ENCODE results near the gene AMBP.

Gene AMBP

DNA sequence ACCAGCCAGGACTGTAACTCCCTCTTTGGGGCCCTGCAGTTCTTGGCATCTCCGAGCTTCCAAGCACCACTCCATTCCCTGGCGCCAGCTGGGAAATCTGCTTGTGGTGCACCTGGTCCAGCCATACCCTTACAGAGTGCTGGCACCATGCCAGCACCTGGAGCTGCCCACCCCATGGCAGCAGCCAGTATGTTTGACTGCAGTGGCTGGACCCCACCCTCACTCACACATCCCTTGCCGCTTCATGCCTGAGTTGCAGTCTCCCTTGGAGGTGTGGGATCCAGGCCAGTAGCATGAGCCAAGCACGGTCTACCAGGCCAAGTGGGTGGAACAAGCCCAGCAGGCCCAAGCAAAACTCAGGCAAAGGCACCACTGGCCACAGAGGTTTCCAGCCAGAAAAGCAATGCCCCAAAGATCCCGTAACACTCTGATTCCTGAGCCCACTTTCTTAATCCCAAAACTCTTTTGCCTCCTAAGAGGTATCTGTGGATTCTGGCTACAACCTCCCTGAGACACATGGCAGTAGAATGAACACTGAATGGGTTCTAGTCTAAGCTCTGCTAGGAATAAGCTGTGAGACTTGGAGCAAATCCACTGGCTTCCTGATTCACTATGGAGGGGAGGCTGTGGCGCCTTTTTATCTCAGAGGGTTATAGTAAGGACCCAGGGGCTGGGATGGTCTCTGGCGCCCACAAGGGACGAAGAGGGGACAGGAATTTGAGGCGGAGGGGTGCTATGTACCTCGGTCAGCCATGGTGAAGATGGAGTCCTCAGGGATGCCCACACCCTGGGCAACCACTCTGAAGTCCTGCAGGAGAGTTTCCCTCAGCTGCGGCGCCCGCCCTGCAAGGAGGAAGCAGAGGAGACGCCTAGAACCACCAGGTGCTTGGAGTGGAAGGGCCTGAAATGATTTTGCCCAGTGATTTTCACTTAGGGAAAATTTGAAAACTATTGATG is 5.6 kb downstream of the AMBP start:
- DNase-seq: no peak

GRCh38 chr9:114071197-114071795 is 6.8 kb downstream of the AMBP start:
- no peak for DNase-seq

- no peak for DNase-seq
These were observed 7.7 kb downstream of the AMBP start for GRCh38 chr9:114070188-114071103.

- no peak for DNase-seq
These were observed 8.5 kb downstream of the AMBP start for GRCh38 chr9:114069476-114070187.

DNA sequence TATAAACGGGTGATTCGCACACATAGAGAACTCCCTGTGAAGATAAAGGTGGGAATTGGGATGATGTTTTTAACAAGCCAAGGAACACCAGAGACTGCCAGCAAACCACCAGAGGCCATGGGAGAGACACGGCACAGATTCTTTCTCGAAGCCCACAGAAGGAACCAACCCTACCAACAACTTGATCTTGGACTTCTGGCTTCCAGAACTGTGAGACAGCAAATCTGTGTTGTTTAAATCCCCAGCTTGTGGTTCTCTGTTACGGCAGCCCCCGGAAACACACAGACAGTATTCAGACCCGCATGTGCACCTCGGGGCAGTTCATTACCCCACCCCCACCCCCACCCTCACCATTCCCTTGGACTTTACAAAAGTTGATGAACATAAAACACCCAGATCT is 12.8 kb downstream of the AMBP start:
- DNase-seq: no peak

DNA sequence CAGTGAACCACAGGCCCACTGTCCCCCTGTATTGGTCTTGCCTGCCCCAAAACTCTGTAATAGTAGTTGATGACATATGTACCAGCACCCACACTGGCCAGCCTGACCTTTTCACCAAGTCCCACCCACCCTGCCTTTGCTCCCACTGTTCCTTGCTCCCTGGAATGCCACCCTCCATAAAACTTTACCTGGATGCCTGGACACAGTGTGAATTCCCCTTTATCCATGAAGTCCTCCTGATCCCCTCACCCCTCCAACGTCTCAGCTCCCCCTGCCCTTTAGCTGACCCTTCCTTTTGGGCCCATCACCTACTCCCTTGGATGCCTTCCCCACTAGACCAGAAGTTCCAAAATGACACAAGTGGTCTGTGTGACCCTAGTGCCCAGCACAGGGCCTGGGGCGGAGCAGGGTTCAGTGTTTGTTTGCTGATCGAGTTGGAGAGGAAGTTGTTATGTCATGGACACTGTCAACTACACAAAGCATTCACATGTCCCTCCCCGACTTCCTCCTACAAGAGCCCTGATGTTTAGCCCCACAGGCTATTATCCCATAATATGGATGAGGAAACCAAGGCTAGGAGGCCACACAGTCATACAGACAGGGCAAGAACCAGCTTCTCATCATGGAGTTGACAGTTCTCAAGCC is 16.1 kb downstream of the AMBP start:
- no peak for DNase-seq

- DNase-seq: no peak
These were observed 16.8 kb downstream of the AMBP start for GRCh38 chr9:114061292-114061691.

GRCh38 chr9:114060711-114061110 is 17.4 kb downstream of the AMBP start:
- no peak for DNase-seq

DNA sequence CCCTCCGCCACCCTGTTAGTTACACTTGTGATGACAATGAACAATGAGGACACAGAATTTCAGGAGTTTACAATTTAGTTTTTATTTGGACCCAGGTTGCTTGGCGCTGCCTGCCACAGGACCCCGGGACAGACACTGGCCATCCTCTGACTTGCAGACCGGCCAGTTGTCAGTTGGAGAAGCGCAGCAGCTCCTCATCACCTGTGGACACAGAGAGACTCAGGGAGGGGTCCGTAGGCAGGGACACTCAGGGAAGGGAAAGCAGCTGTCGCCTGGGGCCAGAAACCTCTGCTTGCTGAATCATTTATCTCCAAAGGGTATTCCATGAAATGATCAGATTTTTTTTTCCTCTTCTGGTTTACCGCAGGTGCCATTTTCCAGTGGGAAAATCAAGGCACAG is 18.0 kb downstream of the AMBP start:
- no peak for DNase-seq

DNA sequence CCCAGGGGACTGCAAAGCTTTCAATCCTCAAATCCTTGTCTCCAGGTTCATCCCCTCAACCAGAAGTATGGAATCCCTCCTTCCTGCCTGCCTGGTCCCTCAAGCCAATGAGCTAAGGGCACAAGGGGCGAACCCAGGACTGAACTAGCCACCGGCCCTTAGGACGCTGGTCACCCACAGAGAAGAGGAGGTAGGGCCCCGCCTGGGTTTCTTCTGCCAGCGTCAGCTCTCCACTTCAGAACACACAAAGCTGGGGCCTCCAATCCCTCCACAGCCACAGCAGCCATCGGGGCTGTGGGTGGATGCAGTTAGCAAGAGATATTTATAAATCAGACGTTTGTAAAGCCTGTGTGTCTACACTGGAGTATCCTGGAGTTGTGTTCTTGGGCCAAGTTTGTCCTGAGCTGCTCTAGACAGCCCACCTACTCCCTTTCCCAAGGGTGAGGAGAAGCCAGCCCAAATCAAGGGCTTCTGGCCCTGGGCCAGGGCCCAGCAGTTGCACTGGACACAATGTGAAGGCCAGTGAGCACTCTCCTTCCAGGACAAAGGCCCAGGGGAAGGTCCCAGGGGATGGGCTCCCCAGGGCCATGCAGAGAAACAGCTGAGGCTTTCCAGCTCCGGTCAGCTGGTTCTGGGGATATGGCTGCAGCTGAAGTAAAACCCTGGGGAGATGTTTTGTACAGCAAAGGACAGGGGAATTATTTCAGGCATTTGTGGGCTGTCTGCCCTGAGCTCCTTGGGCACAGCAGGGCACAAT is 18.9 kb downstream of the AMBP start:
- DNase-seq: no peak

- no peak for DNase-seq
These were observed 19.4 kb downstream of the AMBP start for GRCh38 chr9:114058688-114059046.

- no peak for DNase-seq
These were observed 20.8 kb downstream of the AMBP start for GRCh38 chr9:114057161-114057885.

DNA sequence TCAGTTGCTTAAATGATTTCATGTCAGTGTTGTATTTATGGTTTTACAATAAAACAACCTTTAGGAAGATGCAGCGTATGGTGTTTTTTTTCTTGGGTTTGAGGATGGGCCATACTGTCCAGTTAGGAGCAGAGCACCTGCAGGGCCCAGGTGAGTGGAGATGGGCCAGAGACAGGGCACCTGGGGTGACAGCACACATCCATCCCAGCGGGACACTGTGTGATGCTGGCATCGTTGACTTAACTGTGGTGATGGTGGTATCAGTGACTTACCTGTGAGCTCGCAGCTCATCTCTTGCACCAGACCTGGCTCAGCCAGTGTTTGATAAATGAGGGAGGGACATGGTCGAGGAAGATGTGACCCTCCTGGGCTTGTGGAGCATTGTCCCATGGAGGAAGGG is 21.6 kb downstream of the AMBP start:
- no peak for DNase-seq

- DNase-seq: no peak
These were observed 22.2 kb downstream of the AMBP start for GRCh38 chr9:114055894-114056293.

- no peak for DNase-seq
These were observed 23.0 kb downstream of the AMBP start for GRCh38 chr9:114055061-114055460.

GRCh38 chr9:114054191-114054690 is 23.9 kb downstream of the AMBP start:
- DNase-seq: no peak

- DNase-seq: no peak
These were observed 24.7 kb downstream of the AMBP start for GRCh38 chr9:114053246-114054005.

- DNase-seq: no peak
These were observed 26.4 kb downstream of the AMBP start for GRCh38 chr9:114051706-114052105.

DNA sequence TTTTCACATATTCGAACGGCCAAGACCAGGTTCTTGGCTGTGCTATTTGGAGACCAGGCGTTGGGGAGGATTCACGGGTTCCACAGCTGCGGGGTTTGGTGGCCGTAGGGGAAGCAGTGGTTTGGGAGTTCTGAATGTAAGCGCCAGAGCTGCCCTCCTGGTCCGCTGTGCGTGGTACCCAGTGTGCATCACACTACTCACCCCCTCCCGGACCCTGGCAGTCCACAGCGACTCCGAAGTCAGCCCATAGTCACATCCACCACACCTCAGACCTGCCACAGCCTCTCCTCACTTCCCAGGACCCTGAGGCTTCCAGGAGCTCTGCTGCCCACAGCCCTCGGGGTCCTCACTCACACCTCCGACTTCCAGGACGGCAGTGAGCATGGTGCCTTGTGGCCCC is 26.8 kb downstream of the AMBP start:
- no peak for DNase-seq

- DNase-seq: no peak
These were observed 27.5 kb downstream of the AMBP start for GRCh38 chr9:114050646-114051045.
